Measurements from ENCODE around the gene RAPGEF1.

GRCh38 chr9:131685753-131686706, 53.8 kb downstream of the RAPGEF1 start:
- TF ChIP-seq CTCF (IDR thresholded peaks at IDR 0.05): no peak
- TF ChIP-seq POLR2A (IDR thresholded peaks at IDR 0.05): no peak

All from testis (tissue), 2 donors.